ENCODE measurements around the gene MOAP1. TPM values are rescaled to one million over a fixed set of nuclear protein-coding genes. Genes with fewer than 3 reads are reported as not detected.

MOAP1 gene
- total and polyA plus RNA-seq, 2 of the 8 experiments (the other 6 are each of a cell fraction or from before 2014, with no cell fraction given) = 18.3 to 20.1 TPM

DNA sequence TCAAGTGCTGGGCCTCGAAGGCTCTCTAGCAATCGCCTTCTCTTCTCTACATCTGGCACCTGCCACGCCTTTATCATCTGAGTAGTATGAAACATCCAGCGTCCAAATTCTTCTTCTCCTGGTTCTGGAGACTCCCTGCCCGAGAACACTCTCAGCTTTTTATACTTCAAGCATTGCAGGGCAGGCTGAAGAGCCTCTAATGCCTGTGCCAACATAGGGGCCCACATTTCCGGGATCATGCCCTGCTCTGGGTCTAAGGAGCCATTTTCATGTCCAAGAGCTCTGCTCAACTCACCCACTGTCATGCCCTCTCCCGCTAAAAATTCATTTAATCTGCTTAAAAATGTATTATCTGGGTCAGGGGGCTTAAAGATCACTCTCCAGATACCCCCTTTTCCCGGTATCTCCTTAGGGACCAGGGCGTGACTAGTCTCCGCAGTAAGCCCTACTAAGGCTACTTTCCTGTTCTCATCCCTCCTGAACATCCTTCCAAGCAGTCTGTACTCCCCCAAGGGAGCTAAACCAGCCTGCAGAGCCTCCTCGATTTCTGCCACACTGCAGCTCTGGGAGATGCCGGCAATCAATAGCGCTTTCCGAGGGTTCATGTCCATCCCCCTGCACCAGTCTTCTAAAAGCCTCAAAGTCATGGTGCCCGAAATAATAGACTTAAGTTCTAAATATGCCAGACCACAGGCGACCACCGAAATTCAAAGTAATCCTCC, 940 bp downstream of the MOAP1 start (continued):
- TF ChIP-seq, protein P1, sequence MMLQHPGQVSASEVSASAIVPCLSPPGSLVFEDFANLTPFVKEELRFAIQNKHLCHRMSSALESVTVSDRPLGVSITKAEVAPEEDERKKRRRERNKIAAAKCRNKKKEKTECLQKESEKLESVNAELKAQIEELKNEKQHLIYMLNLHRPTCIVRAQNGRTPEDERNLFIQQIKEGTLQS (IDR thresholded peaks at IDR 0.05; ENCODE audit: insufficient read depth, low read depth, low read length) = no peak
- TF ChIP-seq TAF7 (optimal IDR thresholded peaks at IDR 0.05; ENCODE audit: borderline replicate concordance, low read depth, low read length) (no peak), SP4 (IDR thresholded peaks at IDR 0.05; ENCODE audit: low read length) (no peak)
